NCI-H345 (cell line): Measurements from ENCODE around the gene FASLG.
"Not testable (repeated sequence)": the region's sequence is repeated elsewhere in the genome, so short reads cannot be mapped to it uniquely, and the experiment has no call there.

Experiments used
- DNase-seq: peaks from one replicate; lab custom pipeline; 2025; lab: John Stamatoyannopoulos, UW

The FASLG gene

DNA sequence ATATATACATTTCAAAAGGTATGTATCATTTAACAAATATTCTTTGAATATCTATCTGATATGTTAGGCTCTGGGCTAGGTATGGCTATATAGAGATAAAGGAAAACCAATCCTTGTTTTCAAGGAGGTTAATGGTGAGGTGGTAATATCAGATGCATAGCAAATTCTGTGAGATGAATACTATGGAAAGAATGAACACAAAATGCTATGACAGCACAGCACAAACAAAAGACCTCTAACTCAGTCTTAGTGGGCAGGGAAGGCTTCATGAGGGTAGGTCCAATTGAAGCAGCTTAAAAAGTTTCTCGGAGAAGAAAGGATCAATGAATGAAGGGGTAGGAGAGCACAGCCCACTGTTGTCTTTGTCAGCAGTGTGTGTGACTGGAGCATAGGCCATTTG lies 27.2 kb downstream of the FASLG start:
- DNase-seq = no peak

DNA sequence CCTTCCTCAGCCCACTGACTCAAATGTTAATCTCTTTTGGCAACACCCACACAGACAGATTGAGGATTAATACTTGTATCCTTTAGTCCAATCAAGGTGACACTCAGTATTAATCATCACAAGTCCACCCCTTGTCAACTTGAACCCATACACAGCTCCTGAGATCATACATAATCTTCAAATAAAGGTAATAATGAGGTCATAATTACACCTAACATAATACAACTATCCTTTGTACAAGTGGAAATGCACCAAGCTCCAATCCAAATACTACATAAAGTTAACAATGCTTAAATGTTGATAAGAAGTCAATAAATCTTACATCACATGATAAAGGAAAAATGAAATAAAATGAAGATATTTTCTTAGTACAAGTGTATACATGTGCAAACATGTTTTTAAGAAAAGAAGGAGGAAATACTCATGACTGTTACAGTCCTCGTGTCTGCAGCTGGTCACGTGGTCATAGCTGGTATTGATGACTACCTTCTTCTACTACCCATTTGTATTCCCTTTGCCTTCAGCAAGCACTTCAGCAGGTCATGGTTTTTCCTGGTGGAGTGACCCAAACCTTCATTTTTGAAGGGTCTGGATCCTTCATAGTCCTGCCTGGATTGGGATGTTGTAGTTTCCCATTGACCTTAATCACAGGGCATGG lies 29.7 kb downstream of the FASLG start:
- not testable (repeated sequence) for DNase-seq

- DNase-seq = not testable (repeated sequence)
Measured at GRCh38 chr1:172690925-172691324, 32.0 kb downstream of the FASLG start.

- no peak for DNase-seq
Measured at GRCh38 chr1:172697534-172698002, 38.7 kb downstream of the FASLG start.

DNA sequence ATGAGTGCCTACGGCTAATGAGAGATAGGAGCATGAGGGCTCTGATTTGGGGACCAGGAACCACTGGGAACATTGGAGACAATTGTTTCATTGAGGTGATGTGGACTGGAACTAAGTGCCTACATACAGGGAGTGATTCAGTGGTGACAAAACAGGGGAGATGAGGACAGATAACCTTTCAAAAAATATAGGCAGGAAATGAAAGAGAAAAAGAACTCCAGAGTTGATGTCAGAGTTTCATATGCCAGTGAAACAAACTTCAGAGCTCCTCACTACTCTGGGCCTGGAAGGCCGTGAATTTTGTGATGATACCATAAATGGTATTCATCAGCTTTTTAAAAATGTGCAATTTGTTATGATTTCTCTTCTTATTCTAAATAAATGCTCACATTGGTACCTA lies 39.3 kb downstream of the FASLG start:
- peak; percentile 10 for DNase-seq

DNA sequence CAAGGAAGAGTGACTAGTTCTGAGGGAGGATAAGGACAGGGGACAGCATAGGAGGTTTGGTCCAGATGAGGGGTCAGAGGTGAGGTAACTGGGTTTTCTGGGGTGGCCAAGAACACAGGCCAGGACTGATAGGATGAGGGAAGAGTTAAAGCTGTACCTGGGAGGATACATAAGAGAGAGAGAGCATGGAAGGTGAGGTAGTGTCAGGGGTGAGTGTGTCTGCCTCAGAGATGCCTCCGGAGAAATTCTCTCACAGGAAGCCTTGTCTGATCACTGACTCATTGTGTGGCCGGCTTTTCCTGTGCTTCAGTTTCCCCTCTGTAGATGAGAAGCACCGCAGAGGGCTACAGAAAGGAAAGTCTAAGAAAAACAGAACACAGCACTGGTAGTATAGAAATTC lies 40.2 kb downstream of the FASLG start:
- no peak for DNase-seq

- DNase-seq = no peak
Measured at GRCh38 chr1:172699695-172700227, 40.9 kb downstream of the FASLG start.

DNA sequence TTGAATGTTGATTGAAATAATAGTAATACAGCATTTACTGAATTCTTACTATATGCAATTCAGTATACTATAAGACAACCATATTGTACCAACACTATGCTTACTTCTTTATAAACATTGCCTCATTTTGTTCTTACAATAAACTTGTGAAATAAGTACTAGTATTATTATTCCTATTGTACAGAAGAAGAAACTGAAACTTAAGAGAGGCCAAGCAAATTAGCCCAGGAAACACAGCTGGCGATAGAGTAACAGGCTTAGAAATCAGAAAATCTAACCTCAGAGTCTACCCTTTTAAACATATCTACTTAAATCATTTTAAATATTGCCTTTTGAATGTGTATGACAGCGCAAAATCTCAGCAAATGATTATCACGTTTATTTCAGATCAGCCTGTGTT lies 41.7 kb downstream of the FASLG start:
- no peak for DNase-seq

- no peak for DNase-seq
Measured at GRCh38 chr1:172704001-172704400, 45.1 kb downstream of the FASLG start.

GRCh38 chr1:172704420-172705210 lies 45.7 kb downstream of the FASLG start:
- no peak for DNase-seq

DNA sequence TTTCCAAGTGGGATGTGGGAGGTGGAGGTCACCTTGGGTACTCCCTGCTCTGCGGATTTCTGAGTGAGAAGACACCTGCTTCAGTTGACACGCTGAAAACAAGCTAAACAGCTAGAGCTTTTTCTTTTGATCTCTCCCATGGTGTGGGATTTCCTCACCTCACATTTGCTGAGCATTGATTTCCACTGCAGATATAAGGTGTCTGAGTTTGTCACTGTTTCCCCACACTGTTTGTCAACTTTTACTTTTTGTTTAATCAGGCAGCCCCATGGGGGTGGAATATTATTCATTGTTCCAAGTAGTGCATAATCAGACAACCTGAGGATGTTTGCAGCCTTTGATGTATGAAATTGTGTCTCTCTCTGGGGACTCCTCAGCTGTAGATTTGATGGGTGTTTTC lies 49.5 kb downstream of the FASLG start:
- no peak for DNase-seq

DNA sequence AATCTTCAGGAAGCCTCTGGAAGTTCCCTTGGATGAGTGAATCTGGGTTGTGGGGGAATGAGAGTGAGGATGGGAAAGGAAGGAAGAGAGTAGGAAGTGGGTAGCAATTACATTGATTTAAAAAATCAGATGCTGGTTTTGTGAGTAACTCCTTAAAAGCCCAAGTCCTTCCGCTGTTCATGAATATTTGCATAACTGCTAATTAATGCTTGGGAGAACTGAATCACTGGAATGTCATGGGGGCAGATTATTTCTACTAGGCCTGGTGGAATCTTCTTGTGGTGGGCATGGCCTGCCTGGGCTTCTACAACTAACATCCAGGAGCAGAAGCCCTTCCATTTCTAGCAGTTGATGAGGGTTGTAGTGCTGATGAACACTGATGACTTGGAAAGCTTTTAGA lies 52.7 kb downstream of the FASLG start:
- DNase-seq = no peak

DNA sequence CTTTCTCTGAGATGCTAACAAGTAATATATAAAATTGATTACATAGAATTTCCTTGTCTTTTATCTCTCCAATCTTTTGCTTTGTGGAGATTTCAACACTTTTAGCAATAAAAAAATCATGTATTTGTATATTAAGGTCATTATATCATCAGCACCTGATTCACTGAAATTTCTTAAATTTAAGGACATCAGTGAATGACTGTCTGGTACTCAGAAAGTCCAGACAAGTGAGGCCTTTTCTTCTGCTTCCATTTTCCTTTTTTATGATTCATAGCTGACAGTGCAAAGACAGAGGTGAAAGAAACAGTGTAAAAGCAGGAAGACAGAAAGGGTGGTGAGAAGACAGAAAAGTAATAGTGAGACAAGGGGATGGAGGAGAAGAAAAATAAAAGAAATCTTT lies 54.6 kb downstream of the FASLG start:
- DNase-seq = no peak
